ENCODE data around the gene DCN.

Gene DCN

GRCh38 chr12:91186156-91186555, 3.5 kb upstream of the DCN start:
- DNase-seq = no peak

- DNase-seq = peak; percentile 52
These were observed 2.8 kb upstream of the DCN start for GRCh38 chr12:91185421-91185820.

DNA sequence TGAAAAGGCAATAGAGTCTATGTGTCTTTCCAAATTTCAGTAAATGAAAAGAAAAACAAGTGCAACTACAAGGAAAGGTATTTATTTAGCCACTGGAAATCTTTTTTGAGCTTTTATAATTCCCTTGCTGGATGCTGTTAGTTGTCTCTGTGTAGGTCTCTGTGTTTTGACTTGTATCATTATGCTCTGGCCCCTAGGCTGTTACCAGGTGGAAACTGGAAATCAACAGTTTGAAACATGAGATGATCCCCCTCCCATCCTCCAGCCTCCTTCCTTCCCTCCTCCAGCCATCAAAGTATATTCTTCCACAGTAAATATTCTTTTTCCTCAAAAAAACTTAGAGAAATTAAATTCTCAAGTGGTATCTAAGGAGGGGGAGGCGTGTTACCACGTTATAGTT, 934 bp upstream of the DCN start:
- no peak for DNase-seq

DNA sequence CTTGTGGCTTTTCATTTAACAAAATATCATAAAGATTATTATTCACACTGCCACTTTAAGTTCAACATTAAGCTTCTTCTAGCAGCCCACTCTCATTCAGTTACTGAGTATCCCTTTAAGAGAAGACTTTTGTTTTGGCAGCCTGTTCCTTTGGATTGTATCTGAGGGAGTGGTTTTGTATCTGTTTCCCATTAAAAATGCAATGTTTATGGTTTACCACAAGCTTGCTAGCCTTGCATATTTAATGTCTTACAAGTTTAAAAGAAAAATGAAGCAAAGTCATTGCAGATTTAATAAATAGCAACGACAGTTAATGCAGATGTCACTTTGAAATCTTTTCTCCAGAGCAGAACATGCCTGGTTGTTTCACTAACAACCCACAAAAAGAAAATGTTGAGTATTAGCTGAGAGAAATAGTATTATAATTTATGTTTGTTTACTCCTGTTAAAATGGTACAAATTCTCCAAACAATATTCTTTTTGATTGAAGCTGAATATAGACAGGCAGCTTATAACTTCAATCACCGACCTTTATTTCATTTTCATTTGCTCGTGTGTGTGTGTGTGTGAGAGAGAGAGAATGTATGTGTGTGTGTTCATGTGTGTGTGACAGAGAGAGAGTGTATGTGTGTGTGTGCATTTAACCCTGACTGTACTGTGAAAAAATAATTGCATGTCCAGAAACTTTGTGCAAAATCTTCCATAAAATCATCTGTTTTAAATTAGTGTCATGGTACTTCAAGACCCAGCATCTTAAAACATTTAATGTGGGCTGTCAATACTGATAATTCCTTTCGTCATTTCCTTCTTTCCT, 1.8 kb downstream of the DCN start:
- DNase-seq = peak; percentile 95

DNA sequence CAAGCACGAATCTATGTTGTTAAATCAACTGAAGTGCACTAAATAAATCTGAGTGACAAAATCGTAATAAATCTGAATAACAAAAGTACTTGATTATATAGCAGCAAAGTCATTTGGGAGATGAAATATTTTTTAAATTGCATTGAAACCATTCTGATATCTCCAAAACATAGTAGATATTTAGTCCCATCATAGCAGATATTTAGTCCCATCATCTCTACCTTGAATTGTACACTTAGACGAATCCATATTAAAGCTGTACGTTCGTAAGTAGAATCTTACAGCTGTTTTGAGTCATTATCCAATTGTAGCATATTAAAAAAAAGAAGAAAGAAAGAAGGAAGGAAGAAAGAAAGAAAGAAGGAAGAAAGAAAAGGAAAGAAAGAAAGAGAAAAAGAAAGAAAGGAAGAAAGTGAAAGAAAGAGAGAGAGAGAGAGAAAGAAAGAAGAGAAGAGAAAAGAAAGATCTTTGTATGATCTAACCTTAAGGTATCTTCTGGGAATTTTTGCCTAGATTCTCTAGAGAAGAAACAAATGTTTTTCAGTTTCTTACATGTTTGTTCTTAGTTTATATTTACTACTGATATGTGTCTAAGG, 2.6 kb downstream of the DCN start:
- DNase-seq = no peak

GRCh38 chr12:91179315-91179714, 3.3 kb downstream of the DCN start:
- peak; percentile 46 for DNase-seq

GRCh38 chr12:91178781-91179180, 3.8 kb downstream of the DCN start:
- DNase-seq = peak; percentile 42

DNA sequence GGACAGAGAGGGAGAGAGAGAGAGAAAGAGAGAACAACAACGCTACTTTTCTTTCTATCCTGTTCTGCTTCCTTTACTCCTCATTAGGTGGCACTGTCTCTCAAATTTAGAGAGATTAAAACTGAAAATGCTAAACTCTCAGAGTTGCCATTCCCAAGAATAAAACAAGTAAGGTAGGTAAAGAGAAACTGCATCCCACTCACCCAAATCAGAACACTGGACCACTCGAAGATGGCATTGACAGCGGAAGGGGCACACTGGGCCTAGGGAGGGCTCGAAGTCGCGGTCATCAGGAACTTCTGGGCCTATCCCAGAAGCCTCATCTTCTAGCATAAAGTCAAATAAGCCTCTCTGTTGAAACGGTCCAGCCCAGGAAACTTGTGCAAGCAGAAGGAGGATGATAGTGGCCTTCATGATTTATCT, 4.5 kb downstream of the DCN start:
- peak; percentile 70 for DNase-seq

DNA sequence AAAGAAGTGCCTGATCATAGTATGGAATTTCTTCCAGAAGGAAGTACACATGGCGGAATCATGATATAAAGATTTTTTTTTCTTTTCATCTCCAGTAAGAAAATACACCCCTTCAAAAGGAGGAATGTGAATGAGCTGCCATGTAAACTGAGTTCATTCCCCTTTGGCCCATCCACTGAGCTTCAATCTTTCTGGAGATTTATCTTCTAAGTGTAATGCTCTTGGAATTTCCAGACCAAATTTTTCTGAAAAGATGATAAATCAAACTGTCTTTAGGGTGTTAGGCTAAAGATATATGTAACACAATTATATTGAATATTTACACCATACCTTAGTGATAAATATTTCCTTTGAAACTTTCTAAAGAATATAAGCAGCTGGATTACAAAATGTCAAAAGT, 5.2 kb downstream of the DCN start:
- peak; percentile 74 for DNase-seq

- DNase-seq = no peak
These were observed 5.7 kb downstream of the DCN start for GRCh38 chr12:91176915-91177314.

GRCh38 chr12:91176358-91176757, 6.3 kb downstream of the DCN start:
- no peak for DNase-seq

- peak; percentile 23 for DNase-seq
These were observed 9.5 kb downstream of the DCN start for GRCh38 chr12:91173124-91173523.

GRCh38 chr12:91172096-91172495, 10.5 kb downstream of the DCN start:
- DNase-seq = peak; percentile 28

GRCh38 chr12:91171476-91171875, 11.1 kb downstream of the DCN start:
- DNase-seq = no peak

- no peak for DNase-seq
These were observed 19.5 kb downstream of the DCN start for GRCh38 chr12:91163116-91163515.

DNA sequence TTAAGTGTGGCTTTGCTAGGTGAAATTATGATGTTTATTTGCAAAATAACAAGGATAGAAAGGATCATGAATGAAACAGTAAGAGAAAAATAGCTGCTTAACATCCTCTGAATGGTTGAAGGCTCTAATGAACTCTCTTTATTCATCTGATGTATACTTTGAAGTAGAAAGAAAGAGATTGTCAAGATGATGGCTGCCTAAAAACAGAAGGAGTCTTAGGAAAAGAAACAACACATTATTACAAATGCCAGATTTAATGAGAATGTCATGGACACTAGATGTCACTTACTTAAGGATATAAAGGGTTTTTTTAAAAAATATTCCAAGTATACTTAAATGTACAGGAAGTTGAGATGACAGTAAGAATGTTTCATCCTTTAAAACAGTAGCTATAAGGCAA, 21.6 kb downstream of the DCN start:
- DNase-seq = no peak

- DNase-seq = no peak
These were observed 26.6 kb downstream of the DCN start for GRCh38 chr12:91155990-91156389.

DNA sequence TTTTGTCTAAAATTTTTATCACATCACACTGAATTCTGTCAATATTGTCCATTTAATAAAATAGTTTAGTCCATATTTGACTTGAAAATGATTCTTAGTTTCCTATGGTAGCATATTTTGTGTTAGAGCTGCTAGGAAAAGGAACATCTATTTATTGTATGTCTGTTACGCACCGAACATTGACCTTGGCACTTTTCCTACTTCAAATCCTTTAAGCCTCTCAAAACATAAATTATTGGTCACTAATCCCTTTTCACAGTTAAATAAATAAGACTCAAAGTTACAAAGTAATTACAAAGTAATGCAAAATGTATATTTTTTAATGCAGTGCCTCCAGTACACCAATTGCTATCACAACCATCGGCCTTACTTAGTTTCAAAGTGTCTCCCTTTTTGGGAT, 28.5 kb downstream of the DCN start:
- DNase-seq = no peak

DNA sequence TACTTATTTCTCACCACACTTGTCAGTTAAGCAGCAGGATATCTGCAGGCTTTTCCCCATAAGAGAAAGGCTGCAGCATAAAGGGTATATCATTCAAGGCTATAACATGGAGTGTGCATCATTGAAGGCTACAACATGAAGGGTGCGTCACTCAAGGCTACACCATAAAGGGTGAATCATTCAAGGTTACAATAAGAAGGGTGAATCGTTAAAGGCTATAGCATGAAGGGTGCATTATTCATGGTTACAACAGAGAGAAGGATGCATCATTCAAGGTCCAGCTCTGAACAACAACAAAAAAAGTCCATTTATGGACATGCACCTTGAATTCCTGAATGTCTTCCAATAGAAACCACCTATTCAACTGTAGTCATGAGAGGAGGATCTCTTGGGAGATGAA, 38.6 kb downstream of the DCN start:
- no peak for DNase-seq

- no peak for DNase-seq
These were observed 39.4 kb downstream of the DCN start for GRCh38 chr12:91143206-91143605.

GRCh38 chr12:91142221-91142631, 40.4 kb downstream of the DCN start:
- DNase-seq = no peak

DNA sequence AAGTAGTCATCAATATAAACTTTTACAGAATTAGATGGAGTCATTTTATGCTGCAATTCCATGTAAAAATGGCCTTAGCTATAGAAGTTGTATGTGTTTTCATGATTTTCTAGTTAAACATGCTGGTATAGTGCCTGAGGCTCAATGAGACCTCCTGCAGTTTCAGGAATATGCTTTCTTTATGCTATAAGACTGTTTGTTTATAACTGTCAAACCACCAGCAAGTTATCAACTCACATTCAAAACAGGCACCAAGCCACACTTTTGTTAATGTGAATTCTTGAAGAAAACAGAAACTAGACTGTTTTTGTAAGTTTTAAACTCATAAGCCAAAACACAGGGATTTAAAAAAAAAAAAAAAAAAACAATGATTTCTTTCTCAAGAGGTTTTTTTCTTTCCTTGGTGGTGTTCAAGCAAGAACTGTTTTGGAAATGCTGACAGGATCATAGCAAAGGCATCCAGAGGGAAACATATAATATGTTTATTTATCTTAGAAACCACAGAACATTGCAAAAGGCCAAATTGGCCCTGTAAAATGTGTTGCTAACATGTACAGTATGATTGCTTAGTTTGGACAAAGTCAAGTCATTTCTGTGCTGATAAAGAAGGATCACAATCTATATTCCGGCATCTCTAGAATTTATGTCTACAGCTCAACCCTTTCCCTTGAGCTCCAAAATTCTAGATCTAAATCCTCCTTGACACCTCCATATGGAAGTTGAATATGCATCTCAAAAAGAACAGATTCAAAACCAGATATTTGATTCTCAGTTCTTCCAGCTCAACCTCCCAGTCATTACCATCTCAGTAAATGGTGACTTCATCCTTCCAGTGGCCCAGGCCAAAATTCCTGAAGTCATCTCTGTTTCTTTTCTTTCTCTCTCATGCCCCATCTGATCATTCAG, 42.3 kb downstream of the DCN start:
- peak; percentile 92 for DNase-seq

- no peak for DNase-seq
These were observed 43.3 kb downstream of the DCN start for GRCh38 chr12:91139286-91139685.

Data from fibroblast of skin of scalp (primary cell).